ENCODE results near the gene CUBN. TPM values are rescaled to one million over a fixed set of nuclear protein-coding genes. Genes with fewer than 3 reads are reported as not detected.

The CUBN gene
- total RNA-seq, 1 experiment from 2014 or later: 1.3 TPM

DNA sequence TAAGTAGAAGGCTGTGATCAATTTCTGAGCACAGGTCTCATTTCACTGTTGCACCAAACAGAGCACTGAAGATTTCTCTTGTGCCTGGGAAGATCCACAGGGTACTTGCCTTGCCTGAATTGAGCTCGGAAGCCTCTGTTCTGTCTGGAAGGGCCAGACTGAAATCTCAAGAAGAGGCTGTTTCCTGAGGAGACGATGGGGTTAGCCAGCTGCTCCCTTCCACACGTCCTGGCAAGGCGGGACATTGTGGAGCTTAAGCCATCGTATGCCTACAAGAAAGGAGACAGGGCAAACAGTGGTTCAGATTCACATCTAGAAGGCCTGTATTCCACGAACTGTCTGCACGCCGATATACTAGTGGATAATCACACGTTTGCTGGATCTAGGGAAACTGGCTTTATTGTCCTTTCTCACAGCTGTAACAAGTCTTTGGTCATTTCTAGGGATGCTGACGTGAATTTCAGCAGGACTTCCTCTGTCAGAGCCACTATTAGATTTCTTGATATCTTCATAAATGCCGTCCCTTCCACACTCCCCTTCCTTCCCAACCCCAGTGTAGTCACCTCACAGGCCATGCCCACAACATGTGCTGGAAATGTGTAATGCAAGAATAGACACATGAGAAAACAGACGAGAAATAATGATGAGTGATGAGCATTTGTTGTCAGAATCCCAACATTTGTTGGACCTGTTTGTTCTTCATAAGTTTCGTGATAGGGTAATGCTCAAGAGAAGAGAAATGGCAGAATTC, 175.2 kb downstream of the CUBN start:
- DNase-seq (ENCODE audit: low read depth, low spot score) (no peak), ATAC-seq (peak; percentile 66)
- Histone ChIP-seq H3K27me3 (ENCODE audit: control insufficient read depth, insufficient read depth, low read length) (no peaks in the 10 kb centered on the region), H3K9me3 (ENCODE audit: control insufficient read depth, insufficient read depth, low read depth, low read length) (0 out of 2 replicates have a peak, but pooled peaks cover 4% of the 10 kb centered on the region), H3K4me1 (ENCODE audit: control insufficient read depth, insufficient read depth, low read length) (peaks cover 3% of the 10 kb centered on the region; the same call in 1 of the 2 replicates), H3K4me3 (ENCODE audit: low read depth in 2 of 2, low read length in 2 of 2) (no peak overlapping the region), H3K27ac (ENCODE audit: low read length) (peak overlapping the region; percentile 78), H3K36me3 (ENCODE audit: control insufficient read depth, insufficient read depth, low read length) (no peaks in the 10 kb centered on the region)
- TF ChIP-seq POLR2AphosphoS5 (IDR thresholded peaks at IDR 0.05; ENCODE audit: low read depth, low read length) (no peak), CTCF (IDR thresholded peaks at IDR 0.05) (no peak), SIN3A (IDR thresholded peaks at IDR 0.05; ENCODE audit: borderline replicate concordance, insufficient read depth, low read depth, low read length) (no peak), TCF7L2 (IDR thresholded peaks at IDR 0.05; ENCODE audit: low read depth, low read length) (no peak), REST (IDR thresholded peaks at IDR 0.05; ENCODE audit: insufficient read depth in 1 of 2, low read depth in 2 of 2, low read length in 1 of 2) (no peak)
- ChIA-PET POLR2A (interaction anchor here (0.5 to 0.7 kb wide), 2 partner anchors 141 to 1705 kb away, joined by 6 to 22 read pairs; partner anchors contain the start of gene ARL5B), CTCF (no interaction called here)
- intact Hi-C loops (cut with micrococcal nuclease; ENCODE audit: unreplicated experiment): no loop called here
- BruUV-seq (replicated peaks): no TSS peak
- in situ Hi-C loops (cut with HindIII; ENCODE audit: low pct_unique_long_range_greater_than_20kb, low sequenced_read_pairs): no loop called here

DNA sequence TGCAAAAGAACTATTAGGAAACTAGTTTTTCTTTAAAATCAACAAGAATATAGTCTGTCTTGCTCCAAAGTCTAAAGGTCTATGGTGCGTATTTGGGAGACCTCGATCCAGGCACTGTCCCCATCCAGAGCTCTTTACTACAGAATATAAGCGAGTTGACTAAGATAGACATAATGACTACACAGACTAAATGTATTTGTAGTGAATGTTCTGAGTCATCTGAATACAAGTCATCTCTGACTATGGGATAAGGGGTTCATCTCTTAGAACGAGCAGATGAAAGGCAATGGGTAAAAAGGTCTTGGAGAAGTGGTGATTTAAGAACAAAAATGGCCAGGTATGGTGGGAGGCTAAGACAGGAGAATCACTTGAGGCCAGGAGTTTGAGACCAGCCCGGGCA, 176.3 kb downstream of the CUBN start:
- no peak for DNase-seq (ENCODE audit: low read depth, low spot score)
- BruUV-seq (replicated peaks): no TSS peak
- no peaks in the 10 kb centered on the region for H3K9me3 ChIP-seq (ENCODE audit: control insufficient read depth, insufficient read depth, low read depth, low read length)
- ATAC-seq: no peak; the same call in 1 of the 2 replicates
- H3K27ac ChIP-seq (ENCODE audit: low read length): peak overlapping the region; percentile 78; the same call in 1 of the 2 replicates
- H3K27me3 ChIP-seq (ENCODE audit: control insufficient read depth, insufficient read depth, low read length): no peaks in the 10 kb centered on the region
- H3K4me3 ChIP-seq (ENCODE audit: low read depth in 2 of 2, low read length in 2 of 2): no peak overlapping the region
- intact Hi-C loops (cut with micrococcal nuclease; ENCODE audit: unreplicated experiment) (no loop called here), in situ Hi-C loops (cut with HindIII; ENCODE audit: low pct_unique_long_range_greater_than_20kb, low sequenced_read_pairs) (no loop called here)
- no peaks in the 10 kb centered on the region for H3K36me3 ChIP-seq (ENCODE audit: control insufficient read depth, insufficient read depth, low read length)
- CTCF ChIA-PET: no interaction called here
- peaks cover 3% of the 10 kb centered on the region; the same call in 1 of the 2 replicates for H3K4me1 ChIP-seq (ENCODE audit: control insufficient read depth, insufficient read depth, low read length)
- TF ChIP-seq CTCF (IDR thresholded peaks at IDR 0.05) (no peak), POLR2AphosphoS5 (IDR thresholded peaks at IDR 0.05; ENCODE audit: low read depth, low read length) (no peak), REST (IDR thresholded peaks at IDR 0.05; ENCODE audit: insufficient read depth in 1 of 2, low read depth in 2 of 2, low read length in 1 of 2) (no peak), SIN3A (IDR thresholded peaks at IDR 0.05; ENCODE audit: borderline replicate concordance, insufficient read depth, low read depth, low read length) (no peak), TCF7L2 (IDR thresholded peaks at IDR 0.05; ENCODE audit: low read depth, low read length) (no peak)
- POLR2A ChIA-PET: no interaction called here

Measured in Panc1 (cell line).